ENCODE results near the gene TNFRSF1A. TPM values are rescaled to one million over a fixed set of nuclear protein-coding genes. Genes with fewer than 3 reads are reported as not detected.

Gene TNFRSF1A
- polyA plus RNA-seq, 1 donor (not counting 4 experiments of a cell fraction or from before 2014, with no cell fraction given) = 101 TPM

GRCh38 chr12:6369916-6370575 is 28.2 kb upstream of the TNFRSF1A start:
- Histone ChIP-seq H3K4me3 (ENCODE audit: control insufficient read depth in 2 of 3, extremely low read depth in 1 of 3, insufficient read depth in 2 of 3, low read depth in 1 of 3, low read length in 3 of 3) (no peak overlapping the region), H3K36me3 (ENCODE audit: control insufficient read depth in 2 of 2, extremely low read depth in 1 of 2, insufficient read depth in 2 of 2, low read length in 2 of 2) (no peaks in the 10 kb centered on the region), H3K9me3 (ENCODE audit: control insufficient read depth, low read depth, low read length) (no peaks in the 10 kb centered on the region), H3K4me2 (ENCODE audit: control insufficient read depth, extremely low read depth, insufficient read depth, low read depth, low read length) (no peak overlapping the region), H3K79me2 (ENCODE audit: control insufficient read depth, insufficient read depth, low read length) (peaks cover 18% of the 10 kb centered on the region), H3K9me1 (ENCODE audit: control insufficient read depth, extremely low read depth, insufficient read depth, low read length) (no peaks in the 10 kb centered on the region), H4K20me1 (ENCODE audit: control insufficient read depth, extremely low read depth, insufficient read depth, low read length) (no peaks in the 10 kb centered on the region), H3K4me1 (ENCODE audit: control insufficient read depth, extremely low read depth, insufficient read depth, low read length) (peaks cover 61% of the 10 kb centered on the region), H3K27ac (ENCODE audit: control insufficient read depth, insufficient read depth, low read length) (peak overlapping the region; percentile 95), H3K9ac (ENCODE audit: control insufficient read depth, extremely low read depth, insufficient read depth, low read length) (peak overlapping the region; percentile 66), H2AFZ (ENCODE audit: control insufficient read depth, low read length) (no peak overlapping the region), H3K27me3 (ENCODE audit: control insufficient read depth, extremely low read depth, insufficient read depth, low read length) (no peaks in the 10 kb centered on the region)
- DNase-seq (ENCODE audit: low read depth, low spot score) (no peak), FAIRE-seq (peak; percentile 17)
- no peak for TF ChIP-seq CTCF (optimal IDR thresholded peaks at IDR 0.05 in 1 of 3, IDR thresholded peaks at IDR 0.05 in 1 of 3, conservative IDR thresholded peaks at IDR 0.05 in 1 of 3; ENCODE audit: extremely low read depth in 1 of 3, insufficient read depth in 2 of 3, low read length in 3 of 3)
- no peak for TF ChIP-seq EZH2 (IDR thresholded peaks at IDR 0.05; ENCODE audit: low read length)
- dilution Hi-C loops (cut with MboI; ENCODE audit: extremely low pct_ligation_motif_present, low sequenced_read_pairs) = no loop called here

DNA sequence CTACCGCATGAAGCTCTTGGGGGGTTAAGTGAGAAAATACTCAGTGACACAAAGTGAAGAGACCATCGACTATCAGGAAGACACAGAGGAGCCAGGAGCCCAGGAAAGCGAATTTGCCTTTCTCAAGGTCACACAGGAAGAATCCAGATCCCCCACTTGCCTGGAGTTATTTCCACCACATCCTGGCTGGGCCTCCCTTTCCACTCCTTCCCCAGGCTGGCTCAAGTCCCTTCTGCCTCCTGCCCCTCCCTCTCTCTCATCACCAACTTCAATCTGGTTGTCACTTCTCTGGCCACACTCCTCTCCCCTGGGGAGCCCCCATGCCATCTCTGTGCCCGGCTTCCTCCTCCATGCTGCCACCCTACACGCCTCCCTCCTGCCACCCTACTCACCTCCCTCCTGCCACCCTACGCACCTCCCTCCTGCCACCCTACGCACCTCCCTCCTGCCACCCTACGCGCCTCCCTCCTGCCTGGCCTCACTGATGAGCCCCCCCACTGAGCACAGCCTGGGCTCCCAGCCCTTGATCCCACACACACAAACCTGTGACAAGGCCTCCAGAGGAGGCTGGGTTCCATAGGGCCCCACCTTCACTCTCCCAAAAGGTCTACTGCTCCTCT is 27.1 kb upstream of the TNFRSF1A start:
- H3K79me2 ChIP-seq (ENCODE audit: control insufficient read depth, insufficient read depth, low read length) = peaks cover 13% of the 10 kb centered on the region
- no peak overlapping the region for H3K4me3 ChIP-seq (ENCODE audit: control insufficient read depth in 2 of 3, extremely low read depth in 1 of 3, insufficient read depth in 2 of 3, low read depth in 1 of 3, low read length in 3 of 3)
- H3K9ac ChIP-seq (ENCODE audit: control insufficient read depth, extremely low read depth, insufficient read depth, low read length) = no peak overlapping the region
- H3K4me2 ChIP-seq (ENCODE audit: control insufficient read depth, extremely low read depth, insufficient read depth, low read depth, low read length) = no peak overlapping the region
- no peaks in the 10 kb centered on the region for H3K36me3 ChIP-seq (ENCODE audit: control insufficient read depth in 2 of 2, extremely low read depth in 1 of 2, insufficient read depth in 2 of 2, low read length in 2 of 2)
- FAIRE-seq (peak; percentile 32), DNase-seq (ENCODE audit: low read depth, low spot score) (no peak)
- no peak overlapping the region for H3K27ac ChIP-seq (ENCODE audit: control insufficient read depth, insufficient read depth, low read length)
- H3K4me1 ChIP-seq (ENCODE audit: control insufficient read depth, extremely low read depth, insufficient read depth, low read length) = peaks cover 54% of the 10 kb centered on the region
- H3K9me3 ChIP-seq (ENCODE audit: control insufficient read depth, low read depth, low read length) = no peaks in the 10 kb centered on the region
- TF ChIP-seq EZH2 (IDR thresholded peaks at IDR 0.05; ENCODE audit: low read length) (no peak), CTCF (optimal IDR thresholded peaks at IDR 0.05 in 1 of 3, IDR thresholded peaks at IDR 0.05 in 1 of 3, conservative IDR thresholded peaks at IDR 0.05 in 1 of 3; ENCODE audit: extremely low read depth in 1 of 3, insufficient read depth in 2 of 3, low read length in 3 of 3) (no peak)
- H3K27me3 ChIP-seq (ENCODE audit: control insufficient read depth, extremely low read depth, insufficient read depth, low read length) = no peaks in the 10 kb centered on the region
- H3K9me1 ChIP-seq (ENCODE audit: control insufficient read depth, extremely low read depth, insufficient read depth, low read length) = no peaks in the 10 kb centered on the region
- no peak overlapping the region for H2AFZ ChIP-seq (ENCODE audit: control insufficient read depth, low read length)
- dilution Hi-C loops (cut with MboI; ENCODE audit: extremely low pct_ligation_motif_present, low sequenced_read_pairs) = no loop called here
- H4K20me1 ChIP-seq (ENCODE audit: control insufficient read depth, extremely low read depth, insufficient read depth, low read length) = no peaks in the 10 kb centered on the region

All from keratinocyte (primary cell).